Mononuclear cell (primary cell): ENCODE results near the gene BACH2. TPM values are rescaled to one million over a fixed set of nuclear protein-coding genes. Genes with fewer than 3 reads are reported as not detected.
"Not testable (repeated sequence)": the region's sequence is repeated elsewhere in the genome, so short reads cannot be mapped to it uniquely, and the experiment has no call there.

Experiments
- H3K27me3 ChIP-seq: 2 replicates; pipeline ENCODE4 v1.6.0; 2011; ENCODE audit warnings: low read length, control low read depth; ENCODE audit not compliant: insufficient read depth
- H3K4me1 ChIP-seq: 2 replicates; pipeline ENCODE4 v1.5.1; 2011; ENCODE audit warnings: mild to moderate bottlenecking, low read length, control low read depth; ENCODE audit not compliant: insufficient read depth
- H3K4me3 ChIP-seq: 2 replicates; pipeline ENCODE4 v1.5.1; 2011; ENCODE audit warnings: mild to moderate bottlenecking, low read length, moderate library complexity
- H3K9me3 ChIP-seq: 2 replicates; pipeline ENCODE4 v1.5.1; 2011; ENCODE audit warnings: low read depth, mild to moderate bottlenecking, control low read depth, low read length
- total RNA-seq: library from RNA; depleted of rRNA; stranded (reverse); fragments of >200 nt; gene quantifications from one replicate; pipeline ENCODE4 v1.2.3, GENCODE V29; 2012

BACH2 gene
- total RNA-seq, 1 donor = 37.6 TPM

GRCh38 chr6:90079560-90080490 is 216.8 kb downstream of the BACH2 start:
- Histone ChIP-seq H3K27me3 (no peaks in the 10 kb centered on the region), H3K4me1 (peaks cover 43% of the 10 kb centered on the region), H3K4me3 (peak overlapping the region; percentile 35), H3K9me3 (no peaks in the 10 kb centered on the region)

GRCh38 chr6:90078513-90079289 is 217.9 kb downstream of the BACH2 start:
- H3K4me3 ChIP-seq = peak overlapping the region; percentile 7
- peaks cover 32% of the 10 kb centered on the region for H3K4me1 ChIP-seq
- no peaks in the 10 kb centered on the region for H3K9me3 ChIP-seq
- no peaks in the 10 kb centered on the region for H3K27me3 ChIP-seq

GRCh38 chr6:90076511-90077415 is 219.9 kb downstream of the BACH2 start:
- H3K4me3 ChIP-seq = no peak overlapping the region
- H3K27me3 ChIP-seq = no peaks in the 10 kb centered on the region
- H3K4me1 ChIP-seq = peaks cover 24% of the 10 kb centered on the region
- no peaks in the 10 kb centered on the region for H3K9me3 ChIP-seq

- H3K4me1 ChIP-seq = peaks cover 9% of the 10 kb centered on the region
These were observed 222.3 kb downstream of the BACH2 start for GRCh38 chr6:90074161-90074850.

GRCh38 chr6:90072935-90073464 is 223.6 kb downstream of the BACH2 start:
- no peaks in the 10 kb centered on the region for H3K27me3 ChIP-seq
- H3K9me3 ChIP-seq = no peaks in the 10 kb centered on the region
- no peak overlapping the region for H3K4me3 ChIP-seq
- no peaks in the 10 kb centered on the region for H3K4me1 ChIP-seq

More at GRCh38 chr6:90074161-90074850, 222.3 kb downstream of the BACH2 start:
- Histone ChIP-seq H3K4me3 (no peak overlapping the region), H3K27me3 (no peaks in the 10 kb centered on the region), H3K9me3 (no peaks in the 10 kb centered on the region)

- Histone ChIP-seq H3K9me3 (no peaks in the 10 kb centered on the region), H3K4me1 (no peaks in the 10 kb centered on the region), H3K27me3 (no peaks in the 10 kb centered on the region), H3K4me3 (no peak overlapping the region)
These were observed 224.1 kb downstream of the BACH2 start for GRCh38 chr6:90072501-90072900.

- H3K9me3 ChIP-seq = no peaks in the 10 kb centered on the region
- no peak overlapping the region for H3K4me3 ChIP-seq
- no peaks in the 10 kb centered on the region for H3K4me1 ChIP-seq
- no peaks in the 10 kb centered on the region for H3K27me3 ChIP-seq
These were observed 227.7 kb downstream of the BACH2 start for GRCh38 chr6:90068703-90069523.

- Histone ChIP-seq H3K9me3 (no peaks in the 10 kb centered on the region), H3K4me1 (no peaks in the 10 kb centered on the region), H3K27me3 (no peaks in the 10 kb centered on the region), H3K4me3 (no peak overlapping the region)
These were observed 228.4 kb downstream of the BACH2 start for GRCh38 chr6:90068264-90068663.

- Histone ChIP-seq H3K9me3 (no peaks in the 10 kb centered on the region), H3K27me3 (no peaks in the 10 kb centered on the region), H3K4me1 (no peaks in the 10 kb centered on the region), H3K4me3 (no peak overlapping the region)
These were observed 229.9 kb downstream of the BACH2 start for GRCh38 chr6:90066697-90067096.

- Histone ChIP-seq H3K27me3 (no peaks in the 10 kb centered on the region), H3K4me1 (no peaks in the 10 kb centered on the region), H3K4me3 (no peak overlapping the region), H3K9me3 (no peaks in the 10 kb centered on the region)
These were observed 231.5 kb downstream of the BACH2 start for GRCh38 chr6:90065173-90065572.

- H3K9me3 ChIP-seq = no peaks in the 10 kb centered on the region
- no peak overlapping the region for H3K4me3 ChIP-seq
- H3K4me1 ChIP-seq = no peaks in the 10 kb centered on the region
- H3K27me3 ChIP-seq = no peaks in the 10 kb centered on the region
These were observed 234.0 kb downstream of the BACH2 start for GRCh38 chr6:90062667-90063066.

- H3K4me3 ChIP-seq = no peak overlapping the region
- no peaks in the 10 kb centered on the region for H3K27me3 ChIP-seq
- no peaks in the 10 kb centered on the region for H3K9me3 ChIP-seq
These were observed 234.6 kb downstream of the BACH2 start for GRCh38 chr6:90062051-90062450.

GRCh38 chr6:90059178-90059577 is 237.5 kb downstream of the BACH2 start:
- H3K4me3 ChIP-seq, H3K27me3 ChIP-seq, H3K4me1 ChIP-seq, H3K9me3 ChIP-seq: not testable (repeated sequence)

More at GRCh38 chr6:90062051-90062450, 234.6 kb downstream of the BACH2 start:
- no peaks in the 10 kb centered on the region for H3K4me1 ChIP-seq
